ENCODE measurements around the gene SLC25A17. TPM values are rescaled to one million over a fixed set of nuclear protein-coding genes. Genes with fewer than 3 reads are reported as not detected.
"Not testable (repeated sequence)": the region's sequence is repeated elsewhere in the genome, so short reads cannot be mapped to it uniquely, and the experiment has no call there.

SLC25A17 gene
- 27.3 and 33.0 TPM in 2 replicates for total RNA-seq

GRCh38 chr22:40818747-40819598 lies at the start of gene SLC25A17:
TSS of gene SLC25A17 (minus strand) at chr22:40819346. CDS start at chr22:40819248, 98 bp downstream.
- intact Hi-C loops (cut with micrococcal nuclease): loop anchor here (1.0 to 10.0 kb wide), 6 partner anchors 38 to 136 kb away; partner anchors contain the start of genes RBX1, ST13 and XPNPEP3
- peak; percentile 80 for DNase-seq (ENCODE audit: low spot score)
- Mint-ChIP-seq H3K27me3 (ENCODE audit: low read depth) (no peaks in the 10 kb centered on the region), H3K36me3 (ENCODE audit: low read depth) (peaks cover 17% of the 10 kb centered on the region), H3K4me1 (ENCODE audit: low read depth) (peaks cover 33% of the 10 kb centered on the region), H3K9me3 (no peaks in the 10 kb centered on the region), H3K27ac (peak within 1 kb of the TSS; percentile 80), H3K4me3 (ENCODE audit: low read depth) (peak within 1 kb of the TSS; percentile 82)

GRCh38 chr22:40868379-40868778 lies 49.2 kb upstream of the SLC25A17 start:
- H3K27me3 Mint-ChIP-seq (ENCODE audit: low read depth); H3K36me3 Mint-ChIP-seq (ENCODE audit: low read depth); intact Hi-C loops (cut with micrococcal nuclease); H3K27ac Mint-ChIP-seq; H3K4me1 Mint-ChIP-seq (ENCODE audit: low read depth); DNase-seq (ENCODE audit: low spot score); H3K4me3 Mint-ChIP-seq (ENCODE audit: low read depth); H3K9me3 Mint-ChIP-seq: not testable (repeated sequence)

- H3K9me3 Mint-ChIP-seq: no peaks in the 10 kb centered on the region
- H3K27ac Mint-ChIP-seq: no peak overlapping the region
- H3K36me3 Mint-ChIP-seq (ENCODE audit: low read depth): peaks cover 3% of the 10 kb centered on the region
- intact Hi-C loops (cut with micrococcal nuclease): no loop called here
- H3K4me1 Mint-ChIP-seq (ENCODE audit: low read depth): peaks cover 8% of the 10 kb centered on the region
- no peak for DNase-seq (ENCODE audit: low spot score)
- H3K4me3 Mint-ChIP-seq (ENCODE audit: low read depth): no peak overlapping the region
- no peaks in the 10 kb centered on the region for H3K27me3 Mint-ChIP-seq (ENCODE audit: low read depth)
Observed at GRCh38 chr22:40867109-40867508, 48.0 kb upstream of the SLC25A17 start.

GRCh38 chr22:40862537-40862936 lies 43.4 kb upstream of the SLC25A17 start:
- Mint-ChIP-seq H3K36me3 (ENCODE audit: low read depth) (no peaks in the 10 kb centered on the region), H3K27me3 (ENCODE audit: low read depth) (no peaks in the 10 kb centered on the region), H3K9me3 (no peaks in the 10 kb centered on the region), H3K4me3 (ENCODE audit: low read depth) (no peak overlapping the region), H3K4me1 (ENCODE audit: low read depth) (peaks cover 17% of the 10 kb centered on the region), H3K27ac (no peak overlapping the region)
- no peak for DNase-seq (ENCODE audit: low spot score)
- intact Hi-C loops (cut with micrococcal nuclease): no loop called here

GRCh38 chr22:40862013-40862412 lies 42.9 kb upstream of the SLC25A17 start, which contains the start of gene DNAJB7:
TSS of gene DNAJB7 (minus strand) at chr22:40862113. CDS start at chr22:40861994, 119 bp downstream.
- intact Hi-C loops (cut with micrococcal nuclease): no loop called here
- Mint-ChIP-seq H3K27ac (no peak within 1 kb of the TSS), H3K9me3 (no peaks in the 10 kb centered on the region), H3K27me3 (ENCODE audit: low read depth) (no peaks in the 10 kb centered on the region), H3K36me3 (ENCODE audit: low read depth) (no peaks in the 10 kb centered on the region), H3K4me1 (ENCODE audit: low read depth) (peaks cover 17% of the 10 kb centered on the region), H3K4me3 (ENCODE audit: low read depth) (no peak within 1 kb of the TSS)
- DNase-seq (ENCODE audit: low spot score): no peak

- Mint-ChIP-seq H3K9me3 (no peaks in the 10 kb centered on the region), H3K4me3 (ENCODE audit: low read depth) (peak overlapping the region; percentile 96), H3K27me3 (ENCODE audit: low read depth) (no peaks in the 10 kb centered on the region), H3K27ac (peak overlapping the region; percentile 100), H3K4me1 (ENCODE audit: low read depth) (peaks cover 36% of the 10 kb centered on the region), H3K36me3 (ENCODE audit: low read depth) (peaks cover 18% of the 10 kb centered on the region)
- intact Hi-C loops (cut with micrococcal nuclease): loop anchor here (2.0 to 5.0 kb wide), 4 partner anchors 40 to 429 kb away; partner anchors contain the start of genes RANGAP1, RBX1 and SLC25A17
- no peak for DNase-seq (ENCODE audit: low spot score)
Observed at GRCh38 chr22:40857309-40857855, 38.2 kb upstream of the SLC25A17 start.

GRCh38 chr22:40856513-40857308 lies 37.6 kb upstream of the SLC25A17 start, which contains the start of the genes ST13 and XPNPEP3:
TSS of gene ST13 (minus strand) at chr22:40856639. CDS start at chr22:40856540, 99 bp downstream.
TSS of gene XPNPEP3 (plus strand) at chr22:40857148. CDS start at chr22:40857182, 34 bp downstream.
- Mint-ChIP-seq H3K4me1 (ENCODE audit: low read depth) (peaks cover 38% of the 10 kb centered on the region), H3K27me3 (ENCODE audit: low read depth) (no peaks in the 10 kb centered on the region), H3K36me3 (ENCODE audit: low read depth) (peaks cover 19% of the 10 kb centered on the region), H3K27ac (peak within 1 kb of the TSS; percentile 100), H3K4me3 (ENCODE audit: low read depth) (peak within 1 kb of the TSS; percentile 96), H3K9me3 (no peaks in the 10 kb centered on the region)
- peak; percentile 96 for DNase-seq (ENCODE audit: low spot score)
- intact Hi-C loops (cut with micrococcal nuclease): loop anchor here (1.0 to 5.0 kb wide), 5 partner anchors 39 to 430 kb away; partner anchors contain the start of genes RANGAP1, RBX1 and SLC25A17

- peaks cover 43% of the 10 kb centered on the region for H3K4me1 Mint-ChIP-seq (ENCODE audit: low read depth)
- no peaks in the 10 kb centered on the region for H3K9me3 Mint-ChIP-seq
- H3K27me3 Mint-ChIP-seq (ENCODE audit: low read depth): no peaks in the 10 kb centered on the region
- no peak for DNase-seq (ENCODE audit: low spot score)
- peaks cover 23% of the 10 kb centered on the region for H3K36me3 Mint-ChIP-seq (ENCODE audit: low read depth)
- H3K27ac Mint-ChIP-seq: peak overlapping the region; percentile 100
- intact Hi-C loops (cut with micrococcal nuclease): loop anchor here (1.0 to 5.0 kb wide), 5 partner anchors 39 to 431 kb away; partner anchors contain the start of genes RANGAP1, RBX1 and SLC25A17
- H3K4me3 Mint-ChIP-seq (ENCODE audit: low read depth): peak overlapping the region; percentile 96
Observed at GRCh38 chr22:40855979-40856512, 36.9 kb upstream of the SLC25A17 start.

- no peak for DNase-seq (ENCODE audit: low spot score)
- Mint-ChIP-seq H3K4me1 (ENCODE audit: low read depth) (peaks cover 45% of the 10 kb centered on the region), H3K36me3 (ENCODE audit: low read depth) (peaks cover 26% of the 10 kb centered on the region), H3K27ac (peak overlapping the region; percentile 58), H3K4me3 (ENCODE audit: low read depth) (peak overlapping the region; percentile 96), H3K9me3 (no peaks in the 10 kb centered on the region), H3K27me3 (ENCODE audit: low read depth) (no peaks in the 10 kb centered on the region)
- intact Hi-C loops (cut with micrococcal nuclease): loop anchor here (5.0 kb wide), 2 partner anchors 38 to 167 kb away; partner anchors contain the start of gene SLC25A17
Observed at GRCh38 chr22:40855071-40855978, 36.2 kb upstream of the SLC25A17 start.

GRCh38 chr22:40853961-40854360 lies 34.8 kb upstream of the SLC25A17 start:
- intact Hi-C loops (cut with micrococcal nuclease): no loop called here
- Mint-ChIP-seq H3K27me3 (ENCODE audit: low read depth) (no peaks in the 10 kb centered on the region), H3K36me3 (ENCODE audit: low read depth) (peaks cover 37% of the 10 kb centered on the region), H3K27ac (peak overlapping the region; percentile 70), H3K4me1 (ENCODE audit: low read depth) (peaks cover 45% of the 10 kb centered on the region), H3K9me3 (no peaks in the 10 kb centered on the region), H3K4me3 (ENCODE audit: low read depth) (peak overlapping the region; percentile 47)
- DNase-seq (ENCODE audit: low spot score): no peak

- H3K9me3 Mint-ChIP-seq: no peaks in the 10 kb centered on the region
- peaks cover 40% of the 10 kb centered on the region for H3K36me3 Mint-ChIP-seq (ENCODE audit: low read depth)
- H3K4me3 Mint-ChIP-seq (ENCODE audit: low read depth): peak overlapping the region; percentile 47
- DNase-seq (ENCODE audit: low spot score): no peak
- peaks cover 44% of the 10 kb centered on the region for H3K4me1 Mint-ChIP-seq (ENCODE audit: low read depth)
- H3K27ac Mint-ChIP-seq: no peak overlapping the region
- intact Hi-C loops (cut with micrococcal nuclease): no loop called here
- H3K27me3 Mint-ChIP-seq (ENCODE audit: low read depth): no peaks in the 10 kb centered on the region
Observed at GRCh38 chr22:40853333-40853732, 34.2 kb upstream of the SLC25A17 start.
